Measurements from ENCODE around the gene NUP210L. TPM values are rescaled to one million over a fixed set of nuclear protein-coding genes. Genes with fewer than 3 reads are reported as not detected.
A peak's percentile ranks its signal among the peaks of the same experiment; 100 is the strongest.

Gene NUP210L
- total and polyA plus RNA-seq, 2 of the 13 experiments (the other 11 are each of a cell fraction or from before 2014, with no cell fraction given): not detected

- no peak for TF ChIP-seq NAIF1 (CRISPR knock-in tag; IDR thresholded peaks at IDR 0.05; ENCODE audit: borderline replicate concordance)
- TF ChIP-seq NFYB (CRISPR knock-in tag; IDR thresholded peaks at IDR 0.05): no peak
These were observed 148.7 kb downstream of the NUP210L start (continued) for GRCh38 chr1:154006136-154006535.

- Histone ChIP-seq H3K36me3 (replicated peaks in 1 of 2; ENCODE audit: control insufficient read depth in 1 of 2, insufficient read depth in 2 of 2, low read length in 2 of 2) (no peaks in the 10 kb centered on the region), H2AFZ (ENCODE audit: low read length) (no peak overlapping the region), H3K27ac (ENCODE audit: extremely low read length, insufficient read depth, low read length) (no peak overlapping the region), H3K9ac (ENCODE audit: insufficient read depth, low read depth, low read length) (no peak overlapping the region), H3K9me3 (ENCODE audit: low read length) (no peaks in the 10 kb centered on the region), H3K27me3 (ENCODE audit: control insufficient read depth in 1 of 2, insufficient read depth in 2 of 2, low read length in 2 of 2) (no peaks in the 10 kb centered on the region), H3K4me2 (ENCODE audit: low read depth, low read length) (no peak overlapping the region), H3K79me2 (ENCODE audit: insufficient read depth, low read length) (no peaks in the 10 kb centered on the region), H4K20me1 (ENCODE audit: insufficient read depth, low read length) (no peaks in the 10 kb centered on the region), H3K4me1 (ENCODE audit: insufficient read depth, low read length) (peaks cover 37% of the 10 kb centered on the region), H3K4me3 (replicated peaks in 1 of 3; ENCODE audit: insufficient read depth in 1 of 3, low read depth in 2 of 3, low read length in 3 of 3) (no peak overlapping the region)
- no TSS peak for BruUV-seq (replicated peaks)
- 27% methylated on average over 4 of the region's 4 CpGs for WGBS (ENCODE audit: low lambda C conversion rate)
- POLR2A ChIA-PET: interaction anchor here (1.9 kb wide), 1 partner anchor 10 kb away, joined by 30 read pairs; the partner anchor contains the start of gene RPS27
- no peak for TF ChIP-seq CHD2 (IDR thresholded peaks at IDR 0.05; ENCODE audit: low read depth, low read length)
- TF ChIP-seq PCBP2 (optimal IDR thresholded peaks at IDR 0.05; ENCODE audit: low read depth, low read length, poor library complexity, severe bottlenecking): no peak
- TF ChIP-seq KDM4B (CRISPR knock-in tag; IDR thresholded peaks at IDR 0.05): no peak
- no peak for TF ChIP-seq ZNF646 (CRISPR knock-in tag; IDR thresholded peaks at IDR 0.05)
- no peak for TF ChIP-seq FOXA1 (IDR thresholded peaks at IDR 0.05)
- no peak for TF ChIP-seq FOXA1 (CRISPR knock-in tag; IDR thresholded peaks at IDR 0.05)
- ATAC-seq (peak; percentile 25; the same call in 1 of the 3 replicates), DNase-seq (ENCODE audit: low spot score) (no peak), FAIRE-seq (no peak)
- intact Hi-C loops (cut with micrococcal nuclease; ENCODE audit: unreplicated experiment): no loop called here
- in situ Hi-C loops (cut with HindIII; ENCODE audit: extremely low pct_ligation_motif_present, low pct_unique_long_range_greater_than_20kb): no loop called here
- CTCF ChIA-PET (ENCODE audit: low intra/inter-chr PET ratio, low total read pairs): no interaction called here
These were observed 154.5 kb downstream of the NUP210L start for GRCh38 chr1:154000420-154000819.

Data from HepG2 (cell line).